Activated naive CD8-positive, alpha-beta T cell treated with anti-CD3 and anti-CD28 coated beads, Interleukin-2, amount 50 U/mL, for 24 hours (primary cell): Measurements from ENCODE around the gene COL6A1.

ENCODE experiments used
- ATAC-seq: fragments of 150-1000 bp; cut with Tn5 transposase; one replicate; pipeline ENCODE4 v1.10.0; 2021
- DNase-seq: peaks from one replicate; pipeline ENCODE4 v3.0.0; 2021
- H3K27ac Mint-ChIP-seq: one replicate; pipeline ENCODE4 v1.8.0; 2021; ENCODE audit warnings: mild to moderate bottlenecking, mixed read lengths
- H3K27me3 Mint-ChIP-seq: one replicate; pipeline ENCODE4 v1.8.0; 2021; ENCODE audit warnings: mixed read lengths
- H3K36me3 Mint-ChIP-seq: one replicate; pipeline ENCODE4 v1.8.0; 2021; ENCODE audit warnings: low read depth, mixed read lengths
- H3K4me1 Mint-ChIP-seq: one replicate; pipeline ENCODE4 v1.8.0; 2021; ENCODE audit warnings: mixed read lengths
- H3K4me3 Mint-ChIP-seq: one replicate; pipeline ENCODE4 v1.8.0; 2021; ENCODE audit warnings: mild to moderate bottlenecking, moderate library complexity, mixed read lengths
- H3K9me3 Mint-ChIP-seq: one replicate; pipeline ENCODE4 v1.8.0; 2021; ENCODE audit warnings: mixed read lengths

The COL6A1 gene

GRCh38 chr21:45990049-45990711 lies 8.6 kb downstream of the COL6A1 start:
- no peaks in the 10 kb centered on the region for H3K4me1 Mint-ChIP-seq
- no peak overlapping the region for H3K4me3 Mint-ChIP-seq
- DNase-seq = no peak
- H3K36me3 Mint-ChIP-seq = no peaks in the 10 kb centered on the region
- ATAC-seq = no peak
- H3K27me3 Mint-ChIP-seq = no peaks in the 10 kb centered on the region
- H3K27ac Mint-ChIP-seq = no peak overlapping the region
- H3K9me3 Mint-ChIP-seq = no peaks in the 10 kb centered on the region

DNA sequence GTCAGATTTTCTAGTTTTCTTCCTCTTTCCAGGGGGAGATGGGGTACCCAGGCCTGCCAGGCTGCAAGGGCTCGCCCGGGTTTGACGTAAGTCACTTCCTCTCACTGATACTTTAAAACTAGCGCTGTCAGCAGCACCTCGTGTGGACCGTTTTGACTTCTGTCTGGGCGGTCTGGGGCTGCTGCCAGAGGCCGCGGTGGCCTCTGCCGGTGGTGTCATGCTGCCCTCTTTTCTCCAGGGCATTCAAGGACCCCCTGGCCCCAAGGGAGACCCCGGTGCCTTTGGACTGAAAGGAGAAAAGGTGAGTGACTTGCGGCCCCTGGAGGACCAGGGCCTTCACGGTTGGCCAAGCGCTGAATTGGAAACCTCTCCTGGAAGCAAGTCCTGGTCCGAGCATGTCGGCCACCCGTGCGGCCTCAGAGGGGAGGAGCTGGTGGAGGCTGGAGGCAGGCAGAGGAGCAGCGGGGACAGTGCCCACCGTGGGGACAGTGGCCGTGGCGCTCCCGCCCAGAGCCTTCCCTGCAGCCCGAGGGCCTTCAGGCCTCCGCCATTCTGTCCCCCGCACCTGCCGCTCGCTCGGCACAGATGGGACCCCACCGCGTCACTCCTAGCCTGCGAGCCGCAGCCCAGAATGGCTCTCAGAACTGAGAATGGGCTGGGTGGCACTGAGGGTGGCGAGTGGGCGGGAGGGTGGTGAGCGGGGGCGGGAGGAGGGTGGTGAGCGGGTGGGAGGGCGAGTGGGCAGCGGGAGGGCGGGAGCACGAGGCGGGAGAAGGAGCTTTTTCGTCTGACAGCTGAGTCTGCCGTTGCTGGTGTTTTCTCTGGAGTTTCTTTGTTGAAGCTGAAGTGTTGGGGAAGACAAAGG lies 9.4 kb downstream of the COL6A1 start:
- no peak overlapping the region for H3K4me3 Mint-ChIP-seq
- no peaks in the 10 kb centered on the region for H3K4me1 Mint-ChIP-seq
- no peak overlapping the region for H3K27ac Mint-ChIP-seq
- H3K36me3 Mint-ChIP-seq = no peaks in the 10 kb centered on the region
- no peaks in the 10 kb centered on the region for H3K27me3 Mint-ChIP-seq
- DNase-seq (no peak), ATAC-seq (no peak)
- H3K9me3 Mint-ChIP-seq = no peaks in the 10 kb centered on the region

GRCh38 chr21:45991606-45992300 lies 10.2 kb downstream of the COL6A1 start:
- ATAC-seq = no peak
- no peak for DNase-seq
- Mint-ChIP-seq H3K36me3 (no peaks in the 10 kb centered on the region), H3K4me3 (no peak overlapping the region), H3K27me3 (no peaks in the 10 kb centered on the region), H3K4me1 (no peaks in the 10 kb centered on the region), H3K9me3 (no peaks in the 10 kb centered on the region), H3K27ac (no peak overlapping the region)

GRCh38 chr21:45992301-45993209 lies 11.0 kb downstream of the COL6A1 start:
- H3K9me3 Mint-ChIP-seq = no peaks in the 10 kb centered on the region

GRCh38 chr21:45993210-45994085 lies 11.9 kb downstream of the COL6A1 start:
- no peaks in the 10 kb centered on the region for H3K4me1 Mint-ChIP-seq
- no peaks in the 10 kb centered on the region for H3K36me3 Mint-ChIP-seq
- H3K4me3 Mint-ChIP-seq = no peak overlapping the region
- H3K9me3 Mint-ChIP-seq = no peaks in the 10 kb centered on the region
- no peaks in the 10 kb centered on the region for H3K27me3 Mint-ChIP-seq
- DNase-seq (no peak), ATAC-seq (no peak)
- no peak overlapping the region for H3K27ac Mint-ChIP-seq

More at GRCh38 chr21:45992301-45993209, 11.0 kb downstream of the COL6A1 start:
- no peak overlapping the region for H3K27ac Mint-ChIP-seq
- no peaks in the 10 kb centered on the region for H3K4me1 Mint-ChIP-seq
- no peaks in the 10 kb centered on the region for H3K27me3 Mint-ChIP-seq
- no peak overlapping the region for H3K4me3 Mint-ChIP-seq
- ATAC-seq = no peak
- no peaks in the 10 kb centered on the region for H3K36me3 Mint-ChIP-seq
- no peak for DNase-seq

DNA sequence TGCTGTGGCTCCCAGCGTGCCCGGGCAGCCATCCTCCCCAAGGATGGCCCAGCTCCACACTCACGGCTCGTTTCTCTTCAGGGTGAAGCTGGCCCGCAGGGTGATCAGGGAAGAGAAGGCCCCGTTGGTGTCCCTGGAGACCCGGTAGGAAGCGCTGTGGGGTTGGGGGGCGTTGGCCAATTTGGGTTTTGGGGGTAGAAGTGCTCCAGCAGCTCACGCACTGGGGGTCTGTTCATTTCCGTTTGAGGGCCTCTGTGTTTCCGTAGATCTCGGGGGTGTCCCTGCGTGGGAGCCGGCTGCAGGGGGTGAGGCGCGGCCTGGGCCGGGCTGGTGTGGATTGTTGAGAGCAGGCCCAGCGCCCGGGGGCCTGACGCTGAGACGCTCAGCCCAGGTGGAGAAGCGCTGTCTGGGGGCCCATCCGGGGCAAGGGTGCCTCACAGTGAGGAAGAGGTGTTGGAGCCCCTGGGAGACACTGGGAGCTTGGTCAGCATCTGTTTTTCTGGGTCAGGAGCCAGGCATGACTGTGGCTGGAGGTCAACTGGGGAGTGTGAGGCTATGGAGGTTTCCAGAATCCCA lies 12.6 kb downstream of the COL6A1 start:
- Mint-ChIP-seq H3K36me3 (no peaks in the 10 kb centered on the region), H3K27me3 (no peaks in the 10 kb centered on the region), H3K27ac (no peak overlapping the region), H3K4me1 (no peaks in the 10 kb centered on the region), H3K9me3 (no peaks in the 10 kb centered on the region), H3K4me3 (no peak overlapping the region)
- ATAC-seq = no peak
- no peak for DNase-seq

GRCh38 chr21:45994759-45995685 lies 13.5 kb downstream of the COL6A1 start:
- Mint-ChIP-seq H3K27ac (no peak overlapping the region), H3K9me3 (no peaks in the 10 kb centered on the region), H3K4me3 (no peak overlapping the region), H3K27me3 (no peaks in the 10 kb centered on the region), H3K36me3 (no peaks in the 10 kb centered on the region), H3K4me1 (no peaks in the 10 kb centered on the region)
- no peak for DNase-seq
- ATAC-seq = no peak

GRCh38 chr21:45995686-45996179 lies 14.2 kb downstream of the COL6A1 start:
- no peak overlapping the region for H3K4me3 Mint-ChIP-seq
- no peak overlapping the region for H3K27ac Mint-ChIP-seq
- H3K9me3 Mint-ChIP-seq = no peaks in the 10 kb centered on the region
- DNase-seq (no peak), ATAC-seq (no peak)
- H3K27me3 Mint-ChIP-seq = no peaks in the 10 kb centered on the region
- H3K36me3 Mint-ChIP-seq = no peaks in the 10 kb centered on the region
- H3K4me1 Mint-ChIP-seq = no peaks in the 10 kb centered on the region

GRCh38 chr21:45996311-45997204 lies 15.0 kb downstream of the COL6A1 start:
- Mint-ChIP-seq H3K27me3 (no peaks in the 10 kb centered on the region), H3K9me3 (no peaks in the 10 kb centered on the region), H3K4me1 (no peaks in the 10 kb centered on the region), H3K36me3 (no peaks in the 10 kb centered on the region), H3K4me3 (no peak overlapping the region), H3K27ac (no peak overlapping the region)
- no peak for ATAC-seq
- DNase-seq = no peak

DNA sequence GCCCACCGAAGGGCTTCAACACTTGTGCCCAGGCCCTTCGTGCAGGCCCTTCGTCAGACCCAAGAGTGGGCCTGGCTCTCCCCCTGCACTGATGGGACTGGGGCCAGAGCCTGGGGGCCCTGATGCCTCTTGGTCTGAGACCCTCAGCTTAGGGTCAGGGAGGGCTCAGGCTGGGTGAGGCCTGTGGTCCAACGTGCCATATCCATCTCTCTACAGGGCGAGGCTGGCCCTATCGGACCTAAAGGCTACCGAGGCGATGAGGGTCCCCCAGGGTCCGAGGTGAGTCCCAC lies 15.6 kb downstream of the COL6A1 start:
- Mint-ChIP-seq H3K4me3 (no peak overlapping the region), H3K36me3 (no peaks in the 10 kb centered on the region), H3K9me3 (no peaks in the 10 kb centered on the region), H3K27ac (no peak overlapping the region), H3K27me3 (no peaks in the 10 kb centered on the region), H3K4me1 (no peaks in the 10 kb centered on the region)
- ATAC-seq (no peak), DNase-seq (no peak)

DNA sequence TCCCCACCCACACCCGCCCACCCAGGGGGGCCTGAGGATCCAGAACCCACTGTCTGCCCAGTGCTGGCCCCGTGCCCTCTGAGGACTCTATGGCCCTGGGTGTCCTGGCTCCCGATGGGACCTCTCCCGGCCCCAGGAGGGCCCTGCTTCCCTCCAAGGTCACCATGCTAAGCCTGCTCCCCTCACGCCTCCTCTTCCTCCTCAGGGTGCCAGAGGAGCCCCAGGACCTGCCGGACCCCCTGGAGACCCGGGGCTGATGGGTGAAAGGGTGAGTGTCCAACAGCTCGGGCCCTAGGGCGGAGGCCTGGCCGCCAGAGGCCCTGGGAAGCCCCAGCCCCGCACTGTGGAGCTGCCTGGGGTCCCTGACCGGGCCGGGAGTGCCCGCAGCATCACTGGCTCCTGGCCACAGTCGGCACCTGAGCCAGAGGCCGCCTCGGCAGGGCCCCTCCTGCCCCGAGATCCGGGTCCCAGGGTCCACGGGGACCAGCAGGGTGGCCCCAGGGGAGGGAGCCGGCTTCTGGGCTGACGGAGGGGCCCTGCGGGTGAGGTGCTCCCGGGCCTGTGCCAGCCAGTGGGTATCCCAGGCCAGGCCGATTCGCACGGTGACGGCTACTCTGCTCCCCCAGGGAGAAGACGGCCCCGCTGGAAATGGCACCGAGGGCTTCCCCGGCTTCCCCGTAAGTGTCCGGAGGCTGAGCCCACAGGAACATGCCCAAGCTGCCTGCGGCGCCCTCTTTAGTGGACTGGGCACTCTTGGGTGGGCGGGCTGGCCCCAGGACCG lies 16.1 kb downstream of the COL6A1 start:
- Mint-ChIP-seq H3K27me3 (no peaks in the 10 kb centered on the region), H3K4me3 (no peak overlapping the region), H3K27ac (no peak overlapping the region), H3K36me3 (no peaks in the 10 kb centered on the region), H3K4me1 (no peaks in the 10 kb centered on the region), H3K9me3 (no peaks in the 10 kb centered on the region)
- ATAC-seq (no peak), DNase-seq (no peak)
